Measurements from ENCODE around the gene KDM4C. TPM values are rescaled to one million over a fixed set of nuclear protein-coding genes. Genes with fewer than 3 reads are reported as not detected.

Gene KDM4C
- total and polyA plus RNA-seq, 2 of the 4 experiments (the other 2 are of a cell fraction), result 11.8 to 23.8 TPM

- Histone ChIP-seq H2AK5ac (ENCODE audit: low read depth, low read length) (no peak overlapping the region), H3K4ac (ENCODE audit: low read depth, low read length) (no peak overlapping the region), H2AFZ (replicated peaks; ENCODE audit: low read length, poor library complexity) (no peak overlapping the region), H2BK120ac (ENCODE audit: low read depth, low read length) (no peak overlapping the region), H3K36me3 (ENCODE audit: control insufficient read depth, insufficient read depth, low read length) (no peaks in the 10 kb centered on the region), H4K91ac (ENCODE audit: insufficient read depth, low read depth, low read length) (no peak overlapping the region), H3K18ac (ENCODE audit: low read depth, low read length) (no peak overlapping the region), H4K20me1 (ENCODE audit: insufficient read depth, low read length) (peaks cover under 1% of the 10 kb centered on the region; the same call in 1 of the 2 replicates), H3K9me3 (ENCODE audit: control insufficient read depth, insufficient read depth, low read length) (no peaks in the 10 kb centered on the region), H3K9me1 (ENCODE audit: insufficient read depth, low read length) (peaks cover 3% of the 10 kb centered on the region), H3K23ac (ENCODE audit: low read depth, low read length) (no peak overlapping the region), H3K4me3 (ENCODE audit: insufficient read depth, low read depth, low read length) (no peak overlapping the region), H3K14ac (replicated peaks; ENCODE audit: low read depth, low read length) (no peak overlapping the region), H3K79me1 (ENCODE audit: low read depth in 1 of 2, low read length in 2 of 2) (peaks cover 0 to 6% of the 10 kb centered on the region in 2 experiments; a peak in 1 of 4 replicates), H2BK15ac (ENCODE audit: low read depth, low read length) (no peak overlapping the region), H3K4me2 (ENCODE audit: low read depth, low read length) (no peak overlapping the region; the same call in 1 of the 2 replicates), H3K27ac (ENCODE audit: insufficient read depth, low read length) (no peak overlapping the region), H3K4me1 (ENCODE audit: control insufficient read depth, insufficient read depth, low read length) (peaks cover 2% of the 10 kb centered on the region), H2BK5ac (ENCODE audit: low read depth, low read length, poor library complexity, severe bottlenecking) (no peak overlapping the region), H3K27me3 (ENCODE audit: control insufficient read depth, insufficient read depth, low read length) (no peaks in the 10 kb centered on the region), H3K56ac (ENCODE audit: extremely low read depth, insufficient read depth, low read length) (no peak overlapping the region), H3K9ac (ENCODE audit: low read depth, low read length) (no peak overlapping the region), H4K8ac (ENCODE audit: low read depth in 2 of 2, low read length in 2 of 2) (no peak overlapping the region), H2AK9ac (replicated peaks; ENCODE audit: low read depth, low read length, poor library complexity) (no peak overlapping the region), H4K5ac (ENCODE audit: low read depth, low read length) (no peak overlapping the region), H2BK20ac (ENCODE audit: low read depth, low read length) (no peak overlapping the region)
- BruUV-seq (replicated peaks), result no TSS peak
- WGBS, 2 experiments (ENCODE audit: extremely low coverage in 2 of 2, insufficient read length in 1 of 2), result no CpG with 5 or more reads among the region's 1 CpG
- intact Hi-C loops (cut with micrococcal nuclease), result no loop called here
- CTCF ChIA-PET, result no interaction called here
- peak; percentile 82 for DNase-seq
- POLR2A ChIA-PET (ENCODE audit: unreplicated experiment), result interaction anchor here (0.5 kb wide), 1 partner anchor 10 kb away, joined by 6 read pairs; no protein-coding TSS in a partner anchor
- in situ Hi-C loops (cut with MboI; ENCODE audit: low sequenced_read_pairs), result no loop called here
- peak; percentile 37; the same call in 1 of the 2 replicates for ATAC-seq (ENCODE audit: low read depth)
- dilution Hi-C loops (cut with HindIII; ENCODE audit: low sequenced_read_pairs, unreplicated experiment), result no loop called here
- TF ChIP-seq RCOR1 (IDR thresholded peaks at IDR 0.05; ENCODE audit: insufficient replicate concordance, low read length) (no peak), FOS (IDR thresholded peaks at IDR 0.05; ENCODE audit: low read depth, low read length) (peak; percentile 44; the same call in 1 of the 2 replicates)
These were observed 186.3 kb downstream of the KDM4C start for GRCh38 chr9:6944093-6944551.
